Cardiac fibroblast (primary cell): ENCODE data around the gene BOC.
A peak's percentile ranks its signal among the peaks of the same experiment; 100 is the strongest.

Experiments used
- DNase-seq, 2 donors: peaks; one replicate each; pipeline versions ENCODE4 v3.0.0 to v3.0.0-alpha.2; 2010; ENCODE audit warnings: low read depth in 2 of 2
- H3K4me3 ChIP-seq, 2 donors: replicated peaks in 1 of 2; 1 replicate in 1 of 2; 2 replicates in 1 of 2; pipeline ENCODE4 v1.5.1; 2011; ENCODE audit warnings: low read depth in 2 of 2, low read length in 2 of 2, mild to moderate bottlenecking in 2 of 2, moderate library complexity in 1 of 2
- CTCF ChIP-seq: IDR thresholded peaks from one replicate; pipeline ENCODE4 v1.5.1; 2011; ENCODE audit warnings: low read depth, mild to moderate bottlenecking, low read length, inconsistent platforms

Gene BOC

GRCh38 chr3:113287111-113287802, 75.9 kb downstream of the BOC start:
- peak; percentile 59 to 81 for DNase-seq
- H3K4me3 ChIP-seq = no peak overlapping the region
- no peak for TF ChIP-seq CTCF

- TF ChIP-seq CTCF = peak; percentile 100
- DNase-seq = peak; percentile 80 to 81
These were observed 76.7 kb downstream of the BOC start for GRCh38 chr3:113287803-113288648.

GRCh38 chr3:113288881-113289280, 77.5 kb downstream of the BOC start:
- no peak for TF ChIP-seq CTCF
- DNase-seq = no peak
- H3K4me3 ChIP-seq = no peak overlapping the region

More at GRCh38 chr3:113287803-113288648, 76.7 kb downstream of the BOC start:
- H3K4me3 ChIP-seq = no peak overlapping the region

GRCh38 chr3:113291572-113291971, 80.2 kb downstream of the BOC start:
- no peak for TF ChIP-seq CTCF
- H3K4me3 ChIP-seq = no peak overlapping the region
- DNase-seq = no peak

GRCh38 chr3:113292933-113293332, 81.6 kb downstream of the BOC start:
- no peak overlapping the region for H3K4me3 ChIP-seq
- no peak for DNase-seq
- no peak for TF ChIP-seq CTCF

- no peak for DNase-seq
- H3K4me3 ChIP-seq = no peak overlapping the region
- TF ChIP-seq CTCF = no peak
These were observed 82.0 kb downstream of the BOC start for GRCh38 chr3:113293348-113293747.
